Inferior parietal cortex (tissue), 1 donor: Measurements from ENCODE around the gene SLC9A8.
"Not testable (repeated sequence)": the region's sequence is repeated elsewhere in the genome, so short reads cannot be mapped to it uniquely, and the experiment has no call there.

Source experiments
- DNase-seq: peaks from one replicate; pipeline ENCODE4 v3.0.0-alpha.2; 2016; ENCODE audit errors: extremely low spot score

The SLC9A8 gene

GRCh38 chr20:49893242-49894072, 80.8 kb downstream of the SLC9A8 start:
- no peak for DNase-seq

GRCh38 chr20:49894073-49894470, 81.4 kb downstream of the SLC9A8 start:
- no peak for DNase-seq

- DNase-seq: not testable (repeated sequence)
These were observed 83.0 kb downstream of the SLC9A8 start for GRCh38 chr20:49895474-49896093.

- DNase-seq: no peak
These were observed 83.6 kb downstream of the SLC9A8 start for GRCh38 chr20:49896204-49896603.

GRCh38 chr20:49899541-49900383, 87.1 kb downstream of the SLC9A8 start:
- DNase-seq: no peak

GRCh38 chr20:49901588-49901987, 89.0 kb downstream of the SLC9A8 start:
- DNase-seq: no peak

- DNase-seq: no peak
These were observed 92.0 kb downstream of the SLC9A8 start for GRCh38 chr20:49904440-49905214.

GRCh38 chr20:49905415-49906091, 92.9 kb downstream of the SLC9A8 start:
- no peak for DNase-seq

- DNase-seq: no peak
These were observed 93.5 kb downstream of the SLC9A8 start for GRCh38 chr20:49906101-49906604.

- no peak for DNase-seq
These were observed 94.1 kb downstream of the SLC9A8 start for GRCh38 chr20:49906615-49907154.

- no peak for DNase-seq
These were observed 95.0 kb downstream of the SLC9A8 start for GRCh38 chr20:49907405-49908257.

GRCh38 chr20:49908258-49908565, 95.6 kb downstream of the SLC9A8 start:
- no peak for DNase-seq

- no peak for DNase-seq
These were observed 97.1 kb downstream of the SLC9A8 start for GRCh38 chr20:49909499-49910339.

GRCh38 chr20:49910340-49910706, 97.7 kb downstream of the SLC9A8 start:
- no peak for DNase-seq

- DNase-seq: peak; percentile 62
These were observed 100.9 kb downstream of the SLC9A8 start for GRCh38 chr20:49913399-49914047.

GRCh38 chr20:49914310-49915117, 101.9 kb downstream of the SLC9A8 start:
- DNase-seq: no peak

GRCh38 chr20:49915118-49915379, 102.4 kb downstream of the SLC9A8 start:
- no peak for DNase-seq
